IMR-90 (cell line): ENCODE measurements around the gene UTRN. TPM values are rescaled to one million over a fixed set of nuclear protein-coding genes. Genes with fewer than 3 reads are reported as not detected.

Experiments used
- ATAC-seq: fragments of 200-7000 bp; cut with Tn5 transposase; 2 replicates; pipeline ENCODE4 v1.9.1; 2020; ENCODE audit warnings: low read depth, mild to moderate bottlenecking, moderate library complexity
- BruUV-seq: library from RNA; stranded (reverse); fragments of 400-500 nt; replicated peaks from 2 replicates; lab custom pipeline; 2021; lab: Mats Ljungman, UMichigan
- CTCF ChIA-PET: fragments of 300-600 bp; formaldehyde crosslinking; extraction: SDS; loops from one replicate; lab custom pipeline; 2021; ENCODE audit warnings: antibody characterized with exemption; lab: Yijun Ruan, JAX
- POLR2A ChIA-PET: fragments of 300-600 bp; sonication (Branson Sonifier 250); formaldehyde crosslinking; loops from one replicate; lab custom pipeline; 2022; ENCODE audit warnings: antibody characterized with exemption; ENCODE audit not compliant: unreplicated experiment; lab: Charles Lee
- DNase-seq: peaks from one replicate; pipeline ENCODE4 v3.0.0; 2013
- H2AFZ ChIP-seq: replicated peaks from 2 replicates; pipeline ENCODE3; 2013; ENCODE audit warnings: low read length, mild to moderate bottlenecking; ENCODE audit not compliant: poor library complexity
- H2AK5ac ChIP-seq: 2 replicates; pipeline ENCODE4 v1.6.1; 2013; ENCODE audit warnings: low read depth, low read length, inconsistent platforms
- H2AK9ac ChIP-seq: replicated peaks from 2 replicates; pipeline ENCODE3; 2013; ENCODE audit warnings: mild to moderate bottlenecking, low read depth, low read length, moderate library complexity; ENCODE audit not compliant: poor library complexity
- H2BK120ac ChIP-seq: 2 replicates; pipeline ENCODE4 v1.6.1; 2013; ENCODE audit warnings: low read depth, low read length, inconsistent platforms
- H2BK15ac ChIP-seq: 3 replicates; pipeline ENCODE4 v1.6.1; 2013; ENCODE audit warnings: low read depth, low read length, inconsistent platforms
- H2BK20ac ChIP-seq: 2 replicates; pipeline ENCODE4 v1.6.1; 2013; ENCODE audit warnings: low read depth, mild to moderate bottlenecking, inconsistent platforms, low read length, moderate library complexity
- H2BK5ac ChIP-seq: 2 replicates; pipeline ENCODE4 v1.6.1; 2013; ENCODE audit warnings: mild to moderate bottlenecking, low read depth, low read length, inconsistent platforms; ENCODE audit not compliant: poor library complexity, severe bottlenecking
- H3K14ac ChIP-seq: replicated peaks from 2 replicates; pipeline ENCODE4 v1.6.1; 2013; ENCODE audit warnings: low read depth, low read length, inconsistent platforms
- H3K18ac ChIP-seq: 2 replicates; pipeline ENCODE4 v1.6.1; 2013; ENCODE audit warnings: low read depth, low read length, control low read depth
- H3K23ac ChIP-seq: 2 replicates; pipeline ENCODE4 v1.6.1; 2013; ENCODE audit warnings: low read depth, low read length, inconsistent platforms
- H3K27ac ChIP-seq: 2 replicates; pipeline ENCODE4 v1.5.1; 2013; ENCODE audit warnings: mild to moderate bottlenecking, control low read depth, low read length; ENCODE audit not compliant: insufficient read depth
- H3K27me3 ChIP-seq: 2 replicates; pipeline ENCODE4 v1.6.1; 2013; ENCODE audit warnings: low read length; ENCODE audit not compliant: control insufficient read depth, insufficient read depth
- H3K36me3 ChIP-seq: 2 replicates; pipeline ENCODE4 v1.6.1; 2013; ENCODE audit warnings: low read length, mixed read lengths; ENCODE audit not compliant: control insufficient read depth, insufficient read depth
- H3K4ac ChIP-seq: 2 replicates; pipeline ENCODE4 v1.6.1; 2013; ENCODE audit warnings: low read depth, low read length, inconsistent platforms
- H3K4me1 ChIP-seq: 2 replicates; pipeline ENCODE4 v1.6.1; 2013; ENCODE audit warnings: low read length, mixed read lengths; ENCODE audit not compliant: control insufficient read depth, insufficient read depth
- H3K4me2 ChIP-seq: 2 replicates; pipeline ENCODE4 v1.6.1; 2013; ENCODE audit warnings: low read depth, mild to moderate bottlenecking, control low read depth, low read length, moderate library complexity
- H3K4me3 ChIP-seq: 2 replicates; pipeline ENCODE4 v1.5.1; 2013; ENCODE audit warnings: low read depth, mild to moderate bottlenecking, control low read depth, low read length, moderate library complexity; ENCODE audit not compliant: insufficient read depth
- H3K56ac ChIP-seq: 2 replicates; pipeline ENCODE4 v1.6.1; 2013; ENCODE audit warnings: low read length, inconsistent platforms; ENCODE audit not compliant: insufficient read depth; ENCODE audit errors: extremely low read depth
- H3K79me1 ChIP-seq, 2 experiments: 2 replicates each; pipeline ENCODE4 v1.6.1; 2013; ENCODE audit warnings: low read length in 2 of 2, inconsistent platforms in 1 of 2, low read depth in 1 of 2
- H3K9ac ChIP-seq: 2 replicates; pipeline ENCODE4 v1.6.1; 2013; ENCODE audit warnings: low read depth, low read length, control low read depth
- H3K9me1 ChIP-seq: 2 replicates; pipeline ENCODE4 v1.6.1; 2013; ENCODE audit warnings: low read length, inconsistent platforms; ENCODE audit not compliant: insufficient read depth
- H3K9me3 ChIP-seq: 2 replicates; pipeline ENCODE4 v1.6.1; 2013; ENCODE audit warnings: low read length; ENCODE audit not compliant: control insufficient read depth, insufficient read depth
- H4K20me1 ChIP-seq: 2 replicates; pipeline ENCODE4 v1.6.1; 2013; ENCODE audit warnings: low read length, inconsistent platforms; ENCODE audit not compliant: insufficient read depth
- H4K5ac ChIP-seq: 2 replicates; pipeline ENCODE4 v1.6.1; 2013; ENCODE audit warnings: mild to moderate bottlenecking, low read depth, low read length, control low read depth
- H4K8ac ChIP-seq, 2 experiments: 2 replicates each; pipeline ENCODE4 v1.6.1; 2013; ENCODE audit warnings: low read depth in 2 of 2, low read length in 2 of 2, control low read depth in 1 of 2, inconsistent platforms in 1 of 2
- H4K91ac ChIP-seq: 2 replicates; pipeline ENCODE4 v1.6.1; 2013; ENCODE audit warnings: low read depth, low read length, inconsistent platforms; ENCODE audit not compliant: insufficient read depth
- BHLHE40 ChIP-seq: fragments of 150-350 bp; IDR thresholded peaks from 2 replicates; pipeline ENCODE4 v1.6.1; 2016; ENCODE audit warnings: mild to moderate bottlenecking, low read depth, low read length
- CEBPB ChIP-seq: IDR thresholded peaks from 2 replicates; pipeline ENCODE4 v1.6.1; 2012; ENCODE audit warnings: low read depth, low read length, improper control_type of control experiment
- CHD1 ChIP-seq: IDR thresholded peaks from 2 replicates; pipeline ENCODE4 v1.6.1; 2012; ENCODE audit warnings: low read depth, low read length, improper control_type of control experiment
- FOS ChIP-seq: fragments of 150-350 bp; IDR thresholded peaks from 2 replicates; pipeline ENCODE4 v1.6.1; 2016; ENCODE audit warnings: low read depth, low read length
- MAZ ChIP-seq: IDR thresholded peaks from 2 replicates; pipeline ENCODE4 v1.6.1; 2012; ENCODE audit warnings: low read depth, mild to moderate bottlenecking, low read length, improper control_type of control experiment, moderate library complexity, borderline replicate concordance
- NFE2L2 ChIP-seq: fragments of 150-350 bp; IDR thresholded peaks from 2 replicates; pipeline ENCODE4 v1.6.1; 2016; ENCODE audit warnings: low read depth, mild to moderate bottlenecking, low read length
- POLR2A ChIP-seq: IDR thresholded peaks from 2 replicates; pipeline ENCODE4 v1.6.1; 2012; ENCODE audit warnings: mild to moderate bottlenecking, low read depth, low read length
- RCOR1 ChIP-seq: IDR thresholded peaks from 2 replicates; pipeline ENCODE4 v1.6.1; 2012; ENCODE audit warnings: mild to moderate bottlenecking, low read length, improper control_type of control experiment; ENCODE audit not compliant: insufficient replicate concordance
- RFX5 ChIP-seq: IDR thresholded peaks from 2 replicates; pipeline ENCODE4 v1.8.0; 2012; ENCODE audit warnings: low read depth, mild to moderate bottlenecking, low read length, moderate library complexity
- dilution Hi-C: fragments of 300-500 bp; cut with HindIII; formaldehyde crosslinking; loops from one replicate; pipeline ENCODE4 v1.14.3; 2018; ENCODE audit warnings: low sequenced_read_pairs; ENCODE audit not compliant: unreplicated experiment
- in situ Hi-C: fragments of 300-500 bp; cut with MboI; formaldehyde crosslinking; loops from 3 replicates; pipeline ENCODE4 v1.14.3; 2019; ENCODE audit warnings: low sequenced_read_pairs, inconsistent platforms, mixed read lengths
- intact Hi-C: fragments of 100-400 bp; cut with micrococcal nuclease; formaldehyde crosslinking; loops from 2 replicates; pipeline ENCODE4 v1.10.0; 2022
- polyA plus RNA-seq, 3 experiments: library from polyadenylated mRNA; depleted of rRNA; stranded (reverse); fragments of >200 nt; gene quantifications; 2 replicates each; pipeline ENCODE4 v1.2.3, GENCODE V29; 2012; ENCODE audit warnings: low replicate concordance in 1 of 3
- total RNA-seq: library from RNA; depleted of rRNA; stranded (reverse); fragments of >200 nt; gene quantifications from 2 replicates; pipeline ENCODE4 v1.2.3, GENCODE V29; 2012
- TF ChIP-seq, protein P1 (sequence below): conservative IDR thresholded peaks from 2 replicates; pipeline ENCODE4 v1.5.1; 2012; ENCODE audit warnings: mild to moderate bottlenecking, low read depth, low read length, improper control_type of control experiment

Gene UTRN
- total and polyA plus RNA-seq, 2 of the 4 experiments (the other 2 are of a cell fraction) = 17.3 to 83.5 TPM

DNA sequence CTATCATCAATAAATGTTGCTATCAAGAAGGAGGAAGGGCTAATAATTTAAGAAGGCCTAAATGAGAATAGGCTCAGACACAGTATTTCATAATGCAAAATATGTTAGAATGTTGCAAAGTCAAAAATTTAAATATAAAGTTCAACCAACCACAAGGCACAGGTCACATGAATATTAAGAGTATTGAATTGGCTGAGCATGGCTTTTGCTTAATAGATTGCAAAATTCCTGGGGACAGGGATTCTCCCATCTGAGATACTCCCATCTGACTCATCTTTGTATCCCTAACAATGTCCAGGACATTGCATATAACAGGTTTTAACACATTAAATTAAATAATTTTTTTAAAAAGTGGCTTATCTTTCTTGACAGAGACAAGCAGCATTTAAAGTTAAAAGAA is 32.9 kb upstream of the UTRN start:
- Histone ChIP-seq H4K20me1 (no peaks in the 10 kb centered on the region), H3K9ac (no peak overlapping the region), H3K79me1 (no peaks in the 10 kb centered on the region), H3K14ac (no peak overlapping the region), H2BK5ac (no peak overlapping the region), H3K36me3 (no peaks in the 10 kb centered on the region), H2AK5ac (no peak overlapping the region), H2AFZ (no peak overlapping the region), H3K23ac (no peak overlapping the region), H3K4ac (no peak overlapping the region), H3K27ac (no peak overlapping the region), H3K9me3 (no peaks in the 10 kb centered on the region), H3K27me3 (no peaks in the 10 kb centered on the region), H3K4me1 (peaks cover 6% of the 10 kb centered on the region; the same call in 1 of the 2 replicates), H4K91ac (no peak overlapping the region), H3K4me2 (no peak overlapping the region), H3K56ac (no peak overlapping the region), H2BK20ac (no peak overlapping the region), H2BK120ac (no peak overlapping the region), H3K9me1 (0 out of 2 replicates have a peak, but pooled peaks cover 3% of the 10 kb centered on the region), H4K8ac (no peak overlapping the region), H3K18ac (no peak overlapping the region), H2AK9ac (no peak overlapping the region), H3K4me3 (no peak overlapping the region), H2BK15ac (no peak overlapping the region), H4K5ac (no peak overlapping the region)
- ChIA-PET CTCF (no interaction called here), POLR2A (no interaction called here)
- dilution Hi-C loops (no loop called here), intact Hi-C loops (no loop called here), in situ Hi-C loops (no loop called here)
- no peak for DNase-seq
- ATAC-seq = no peak
- TF ChIP-seq CEBPB (no peak), BHLHE40 (no peak), FOS (no peak), MAZ (no peak), RCOR1 (no peak), RFX5 (no peak), CHD1 (no peak), NFE2L2 (no peak), POLR2A (no peak)
- TF ChIP-seq, protein P1, sequence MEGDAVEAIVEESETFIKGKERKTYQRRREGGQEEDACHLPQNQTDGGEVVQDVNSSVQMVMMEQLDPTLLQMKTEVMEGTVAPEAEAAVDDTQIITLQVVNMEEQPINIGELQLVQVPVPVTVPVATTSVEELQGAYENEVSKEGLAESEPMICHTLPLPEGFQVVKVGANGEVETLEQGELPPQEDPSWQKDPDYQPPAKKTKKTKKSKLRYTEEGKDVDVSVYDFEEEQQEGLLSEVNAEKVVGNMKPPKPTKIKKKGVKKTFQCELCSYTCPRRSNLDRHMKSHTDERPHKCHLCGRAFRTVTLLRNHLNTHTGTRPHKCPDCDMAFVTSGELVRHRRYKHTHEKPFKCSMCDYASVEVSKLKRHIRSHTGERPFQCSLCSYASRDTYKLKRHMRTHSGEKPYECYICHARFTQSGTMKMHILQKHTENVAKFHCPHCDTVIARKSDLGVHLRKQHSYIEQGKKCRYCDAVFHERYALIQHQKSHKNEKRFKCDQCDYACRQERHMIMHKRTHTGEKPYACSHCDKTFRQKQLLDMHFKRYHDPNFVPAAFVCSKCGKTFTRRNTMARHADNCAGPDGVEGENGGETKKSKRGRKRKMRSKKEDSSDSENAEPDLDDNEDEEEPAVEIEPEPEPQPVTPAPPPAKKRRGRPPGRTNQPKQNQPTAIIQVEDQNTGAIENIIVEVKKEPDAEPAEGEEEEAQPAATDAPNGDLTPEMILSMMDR = no peak
- no TSS peak for BruUV-seq
